IPS-18a (cell line): ENCODE data around the gene TP53I13.

Experiments
- H3K27ac ChIP-seq: one replicate; pipeline ENCODE4 v1.5.1; 2013; ENCODE audit warnings: low read length
- H3K27me3 ChIP-seq: one replicate; pipeline ENCODE4 v1.6.1; 2013; ENCODE audit warnings: mild to moderate bottlenecking, low read length; ENCODE audit not compliant: control insufficient read depth, insufficient read depth
- H3K36me3 ChIP-seq: one replicate; pipeline ENCODE4 v1.6.1; 2013; ENCODE audit warnings: low read depth, low read length; ENCODE audit not compliant: control insufficient read depth
- H3K4me1 ChIP-seq: one replicate; pipeline ENCODE4 v1.6.1; 2013; ENCODE audit warnings: low read depth, low read length; ENCODE audit not compliant: control insufficient read depth
- H3K4me3 ChIP-seq: one replicate; pipeline ENCODE4 v1.5.1; 2013; ENCODE audit warnings: low read length
- H3K9ac ChIP-seq: one replicate; pipeline ENCODE4 v1.6.1; 2013; ENCODE audit warnings: mild to moderate bottlenecking, low read length, moderate library complexity
- H3K9me3 ChIP-seq: one replicate; pipeline ENCODE4 v1.6.1; 2013; ENCODE audit warnings: low read depth, low read length; ENCODE audit not compliant: control insufficient read depth

TP53I13 gene

DNA sequence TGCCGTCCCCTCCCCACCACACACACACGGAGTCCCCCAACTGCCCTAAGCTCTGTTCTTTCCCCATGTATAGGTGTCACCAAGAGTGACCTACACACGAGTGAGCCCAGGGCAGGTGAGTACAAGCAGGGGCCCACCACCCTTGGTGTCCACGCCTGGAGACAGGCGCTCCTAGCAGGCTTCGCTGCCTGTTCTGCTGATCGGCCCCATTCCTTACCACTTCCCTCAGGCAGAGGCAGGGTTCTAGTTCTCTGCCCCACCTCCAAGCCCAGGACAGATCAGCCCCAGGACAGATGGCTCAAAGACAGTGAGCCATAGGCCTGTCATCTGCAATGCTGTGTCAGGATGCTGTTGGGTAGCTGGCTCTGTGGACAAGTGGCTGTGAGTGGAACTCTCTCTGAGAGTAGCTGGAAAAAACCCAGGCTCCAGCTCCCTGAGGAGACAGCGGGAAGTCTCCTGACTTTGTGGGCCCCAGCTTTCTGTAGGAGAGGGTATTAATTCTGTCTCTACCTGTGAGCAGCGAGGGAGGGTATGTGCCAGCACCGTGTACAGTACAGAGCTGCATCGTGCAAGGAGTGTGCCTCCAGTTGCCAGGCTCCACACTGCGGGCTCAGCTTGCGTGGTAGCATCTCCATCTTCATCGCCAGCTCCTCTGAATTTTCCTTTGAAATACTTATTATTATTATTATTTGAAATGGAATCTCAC, 897 bp downstream of the TP53I13 start:
- peak overlapping the region; percentile 78 for H3K4me3 ChIP-seq
- H3K27me3 ChIP-seq = peaks cover 57% of the 10 kb centered on the region
- no peak overlapping the region for H3K27ac ChIP-seq
- peak overlapping the region; percentile 58 for H3K9ac ChIP-seq
- H3K4me1 ChIP-seq = peaks cover 9% of the 10 kb centered on the region
- no peaks in the 10 kb centered on the region for H3K36me3 ChIP-seq
- no peaks in the 10 kb centered on the region for H3K9me3 ChIP-seq

DNA sequence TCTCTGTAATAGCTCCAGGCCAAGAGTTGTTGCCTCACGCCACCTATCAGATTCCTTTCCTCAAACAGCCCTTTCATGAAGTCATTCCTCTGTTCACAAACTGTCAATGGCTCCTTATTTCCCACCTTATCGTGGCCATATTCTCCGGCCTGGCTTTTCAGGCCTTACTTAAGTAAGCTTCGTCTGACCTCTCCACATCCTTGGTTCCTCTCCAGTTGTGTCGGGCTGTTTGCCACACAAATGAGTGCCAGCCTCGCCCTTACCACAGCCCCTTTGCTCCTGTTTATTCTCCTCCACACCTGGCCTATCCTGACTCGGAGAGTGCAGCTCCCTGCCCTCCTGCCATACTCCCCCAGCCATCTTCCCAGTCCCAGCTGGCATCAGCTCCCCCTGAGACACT, 2.0 kb downstream of the TP53I13 start:
- Histone ChIP-seq H3K4me3 (no peak overlapping the region), H3K9me3 (no peaks in the 10 kb centered on the region), H3K4me1 (peaks cover 7% of the 10 kb centered on the region), H3K27me3 (peaks cover 46% of the 10 kb centered on the region), H3K27ac (no peak overlapping the region), H3K9ac (no peak overlapping the region), H3K36me3 (no peaks in the 10 kb centered on the region)

DNA sequence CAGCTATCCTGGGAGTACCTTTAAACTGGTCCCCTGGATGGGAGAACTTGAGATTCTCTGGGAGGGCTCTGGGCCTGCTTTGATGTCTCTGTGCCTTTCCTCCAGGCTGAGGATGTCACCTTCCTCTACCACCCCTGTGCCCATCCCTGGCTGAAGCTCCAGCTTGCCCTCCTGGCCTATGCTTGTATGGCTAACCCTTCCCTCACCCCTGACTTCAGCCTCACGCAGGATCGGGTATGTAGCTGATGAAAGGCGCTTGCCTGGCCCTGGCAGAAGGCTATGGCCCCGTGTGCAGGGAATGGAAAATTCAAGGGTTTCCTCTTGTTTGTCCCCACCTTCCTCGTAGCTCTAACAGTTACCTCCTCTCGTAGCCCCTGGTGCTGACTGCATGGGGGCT, 3.0 kb downstream of the TP53I13 start:
- Histone ChIP-seq H3K27me3 (peaks cover 36% of the 10 kb centered on the region), H3K4me1 (peaks cover 3% of the 10 kb centered on the region), H3K9me3 (no peaks in the 10 kb centered on the region), H3K36me3 (peaks cover 6% of the 10 kb centered on the region), H3K4me3 (no peak overlapping the region), H3K27ac (no peak overlapping the region), H3K9ac (no peak overlapping the region)

DNA sequence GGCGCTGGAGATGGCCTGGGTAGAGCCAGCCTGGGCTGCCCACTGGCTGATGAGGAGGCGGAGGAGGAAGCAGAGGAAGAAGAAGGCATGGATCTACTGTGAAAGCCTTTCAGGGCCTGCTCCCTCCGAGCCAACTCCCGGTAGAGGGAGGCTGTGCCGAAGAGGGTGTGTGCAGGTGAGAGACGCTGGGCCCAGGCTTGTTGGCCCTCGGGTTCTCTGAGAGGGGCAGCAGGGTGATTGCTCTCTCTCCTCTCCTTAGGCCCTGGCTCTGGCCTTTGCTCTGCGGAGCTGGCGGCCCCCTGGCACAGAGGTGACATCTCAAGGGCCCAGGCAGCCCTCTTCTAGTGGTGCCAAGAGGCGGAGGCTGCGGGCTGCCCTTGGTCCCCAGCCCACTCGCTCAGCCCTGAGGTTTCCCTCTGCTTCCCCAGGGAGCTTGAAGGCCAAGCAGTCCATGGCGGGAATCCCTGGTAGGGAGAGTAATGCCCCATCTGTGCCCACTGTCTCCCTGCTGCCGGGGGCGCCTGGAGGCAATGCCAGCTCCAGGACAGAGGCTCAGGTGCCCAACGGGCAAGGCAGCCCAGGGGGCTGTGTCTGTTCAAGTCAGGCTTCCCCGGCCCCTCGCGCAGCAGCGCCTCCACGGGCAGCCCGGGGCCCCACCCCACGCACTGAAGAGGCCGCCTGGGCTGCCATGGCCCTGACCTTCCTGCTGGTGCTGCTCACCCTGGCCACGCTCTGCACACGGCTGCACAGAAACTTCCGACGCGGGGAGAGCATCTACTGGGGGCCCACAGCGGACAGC, 3.6 kb downstream of the TP53I13 start:
- H3K4me3 ChIP-seq = no peak overlapping the region
- H3K36me3 ChIP-seq = peaks cover 9% of the 10 kb centered on the region
- H3K4me1 ChIP-seq = peaks cover 3% of the 10 kb centered on the region
- no peaks in the 10 kb centered on the region for H3K9me3 ChIP-seq
- no peak overlapping the region for H3K27ac ChIP-seq
- H3K27me3 ChIP-seq = peaks cover 31% of the 10 kb centered on the region
- H3K9ac ChIP-seq = no peak overlapping the region

DNA sequence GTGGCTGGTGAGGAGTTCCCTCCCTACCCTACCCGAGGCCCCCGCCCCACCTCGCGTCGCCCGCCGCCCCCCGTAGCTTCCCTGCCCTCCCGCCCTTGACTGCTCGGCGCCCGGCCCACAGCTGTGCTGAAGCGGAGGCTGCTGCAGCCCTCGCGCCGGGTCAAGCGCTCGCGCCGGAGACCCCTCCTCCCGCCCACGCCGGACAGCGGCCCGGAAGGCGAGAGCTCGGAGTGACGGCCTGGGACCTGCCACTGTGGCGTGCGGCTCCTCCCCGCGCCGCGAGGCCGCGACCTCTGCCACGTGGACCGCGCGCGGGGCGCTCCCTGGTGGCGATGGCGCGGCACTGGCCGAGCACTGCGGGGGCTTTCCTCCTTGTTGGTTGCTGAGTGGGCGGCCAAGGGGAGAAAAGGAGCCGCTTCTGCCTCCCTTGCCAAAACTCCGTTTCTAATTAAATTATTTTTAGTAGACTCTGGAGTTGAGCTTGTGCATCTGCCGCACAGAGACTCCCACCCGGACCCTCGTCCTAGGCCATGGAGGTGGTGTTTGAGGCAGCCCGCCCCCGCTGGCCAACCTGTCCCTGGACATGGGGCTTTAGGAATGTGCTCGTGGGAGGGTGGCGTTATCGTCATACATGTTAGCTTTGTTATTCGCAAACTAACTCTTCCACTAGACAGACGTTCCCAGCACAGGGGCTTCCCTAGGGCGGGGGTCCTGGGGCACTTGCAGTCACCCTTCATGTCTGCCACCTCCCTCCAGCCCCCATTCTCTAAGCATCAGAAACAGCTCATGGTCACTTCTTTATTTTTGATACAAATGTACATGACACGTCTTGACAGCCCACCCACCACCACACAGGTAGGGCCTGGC, 4.4 kb downstream of the TP53I13 start:
- no peak overlapping the region for H3K9ac ChIP-seq
- peaks cover 3% of the 10 kb centered on the region for H3K4me1 ChIP-seq
- peaks cover 23% of the 10 kb centered on the region for H3K27me3 ChIP-seq
- H3K27ac ChIP-seq = no peak overlapping the region
- peaks cover 18% of the 10 kb centered on the region for H3K36me3 ChIP-seq
- H3K4me3 ChIP-seq = no peak overlapping the region
- no peaks in the 10 kb centered on the region for H3K9me3 ChIP-seq

DNA sequence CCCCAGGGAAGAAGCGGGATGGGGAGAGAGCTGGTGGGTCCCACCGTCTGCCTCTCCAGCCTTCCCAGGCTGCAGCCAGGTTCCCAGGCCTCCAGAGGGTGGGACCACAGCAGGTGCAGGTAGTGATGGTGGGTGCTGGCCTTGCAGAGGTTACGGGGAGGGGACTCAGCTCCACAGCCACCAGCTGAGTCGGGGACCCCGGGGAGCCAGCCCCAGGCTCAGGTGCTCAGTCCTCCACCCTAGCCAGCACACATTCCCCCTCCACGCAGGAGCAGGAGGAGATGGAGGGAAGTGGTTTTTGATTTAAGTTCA, 5.0 kb downstream of the TP53I13 start:
- H3K4me1 ChIP-seq = peaks cover 3% of the 10 kb centered on the region
- no peaks in the 10 kb centered on the region for H3K9me3 ChIP-seq
- no peak overlapping the region for H3K9ac ChIP-seq
- H3K4me3 ChIP-seq = no peak overlapping the region
- H3K27me3 ChIP-seq = peaks cover 19% of the 10 kb centered on the region
- no peak overlapping the region for H3K27ac ChIP-seq
- peaks cover 18% of the 10 kb centered on the region for H3K36me3 ChIP-seq

DNA sequence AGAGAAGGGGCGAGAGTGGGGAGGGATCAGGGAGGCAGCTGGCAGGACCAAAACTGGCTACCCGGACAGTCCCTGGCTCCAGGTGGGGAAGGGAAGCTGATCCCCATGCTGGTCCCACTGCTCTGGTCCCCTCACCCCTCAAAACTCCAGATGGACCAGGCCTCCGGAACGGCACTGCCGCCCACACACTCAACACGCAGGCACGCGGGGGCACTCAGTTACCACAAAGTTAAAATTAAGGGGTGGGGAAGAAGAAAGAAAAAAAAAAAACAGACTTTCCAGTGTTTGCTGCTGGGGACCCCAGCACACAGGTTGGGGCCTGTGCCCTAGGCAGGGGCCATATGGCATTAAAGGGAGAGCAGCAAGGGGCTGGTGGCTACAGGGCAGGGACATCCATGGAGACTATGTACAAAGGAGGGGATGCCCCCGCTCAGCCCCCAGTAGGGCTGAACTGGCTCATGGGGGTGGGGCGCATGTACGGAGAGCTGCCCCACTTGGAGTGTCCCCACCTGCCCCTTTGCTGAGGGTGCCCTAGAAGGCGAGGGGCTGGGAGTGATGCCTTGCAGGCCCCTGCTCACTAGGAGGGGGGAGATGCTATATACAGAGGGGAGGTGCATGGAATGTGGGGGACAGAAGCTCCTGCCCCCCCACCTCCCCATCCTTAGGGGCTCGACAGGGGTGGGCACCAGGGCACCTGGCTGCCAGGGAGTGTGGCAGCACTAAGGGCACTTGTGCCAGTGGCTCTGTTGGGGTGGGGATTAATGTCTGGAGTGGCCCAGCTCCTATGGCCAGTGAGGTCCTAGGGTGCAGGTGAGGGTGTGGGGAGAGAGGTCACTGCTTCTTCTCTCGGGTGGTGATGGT, 5.6 kb downstream of the TP53I13 start:
- Histone ChIP-seq H3K36me3 (peaks cover 20% of the 10 kb centered on the region), H3K27me3 (peaks cover 18% of the 10 kb centered on the region), H3K27ac (no peak overlapping the region), H3K4me3 (no peak overlapping the region), H3K9ac (no peak overlapping the region), H3K9me3 (no peaks in the 10 kb centered on the region), H3K4me1 (peaks cover 3% of the 10 kb centered on the region)

DNA sequence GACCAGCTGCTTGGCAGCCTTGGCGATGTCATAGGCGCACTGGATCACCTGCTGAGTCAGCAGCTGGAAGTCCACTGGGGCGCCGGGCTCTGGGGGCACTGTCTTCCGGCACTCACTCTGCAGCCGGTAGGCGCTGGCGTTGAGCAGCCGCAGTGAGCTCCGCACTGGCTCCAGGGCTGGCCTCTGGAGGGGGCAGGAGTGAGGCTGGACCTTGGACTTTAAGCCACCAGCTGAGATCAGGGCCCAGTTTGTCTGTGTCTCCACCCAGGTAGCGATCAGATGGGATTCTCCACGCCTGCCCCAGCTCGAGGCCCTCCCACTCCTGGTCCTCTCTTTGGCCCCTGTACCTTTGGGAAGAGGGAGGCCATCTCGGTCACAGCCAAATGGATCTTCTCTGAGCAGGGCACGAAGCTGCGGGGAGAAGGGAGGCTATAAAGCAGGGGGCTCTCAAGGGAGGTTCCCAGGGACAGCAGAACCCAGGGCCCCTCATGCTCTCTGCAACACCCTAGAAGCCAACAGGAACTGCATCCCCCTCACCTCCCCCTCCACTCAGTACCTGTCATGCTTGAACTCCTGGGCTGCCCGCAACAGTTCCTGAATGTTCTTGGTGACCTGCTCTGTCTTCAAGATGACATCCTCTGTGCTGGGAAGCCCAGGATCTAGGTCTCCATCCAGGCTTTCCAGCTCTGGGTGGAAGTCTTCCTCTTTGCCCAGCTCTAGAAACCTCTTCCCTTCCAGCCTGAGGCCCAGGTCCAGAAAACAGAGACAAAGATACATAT, 6.4 kb downstream of the TP53I13 start:
- Histone ChIP-seq H3K4me3 (no peak overlapping the region), H3K9ac (no peak overlapping the region), H3K9me3 (no peaks in the 10 kb centered on the region), H3K27ac (no peak overlapping the region), H3K4me1 (no peaks in the 10 kb centered on the region), H3K27me3 (peaks cover 11% of the 10 kb centered on the region), H3K36me3 (peaks cover 22% of the 10 kb centered on the region)

DNA sequence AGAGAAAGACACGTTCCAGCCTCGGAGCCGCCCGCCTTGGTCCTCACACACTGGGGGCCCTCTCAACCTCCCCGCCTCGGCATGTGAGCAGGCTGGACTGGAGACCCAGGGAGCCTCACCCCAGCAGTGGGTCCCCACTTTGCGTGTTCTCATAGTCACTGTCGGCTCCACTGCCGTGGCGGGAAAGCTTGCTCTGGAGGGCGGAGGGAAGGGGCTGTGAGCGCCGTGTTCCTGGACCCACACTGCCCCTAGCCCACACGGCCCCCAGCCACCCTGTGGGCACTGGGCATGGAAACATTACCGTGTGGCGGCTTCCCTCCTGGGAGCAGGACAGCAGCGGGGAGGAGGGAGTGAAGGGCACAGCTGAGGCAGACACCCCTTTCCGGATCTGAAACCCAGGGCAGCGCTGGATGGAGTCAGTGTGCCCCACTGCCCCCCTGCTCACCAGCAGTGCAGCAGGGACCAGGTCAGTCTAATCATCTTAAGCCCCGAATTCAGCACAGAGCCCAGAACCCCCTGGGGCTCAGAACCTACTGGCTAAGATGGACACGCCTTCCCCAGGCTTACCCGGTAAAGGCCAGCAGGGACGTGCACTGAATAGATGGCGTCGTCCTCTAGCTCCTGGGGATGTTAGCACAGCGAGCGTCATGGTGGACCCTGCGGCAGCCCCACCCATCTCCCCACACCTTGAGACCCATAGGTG, 7.2 kb downstream of the TP53I13 start:
- Histone ChIP-seq H3K4me1 (no peaks in the 10 kb centered on the region), H3K9ac (no peak overlapping the region), H3K27ac (no peak overlapping the region), H3K27me3 (peaks cover 11% of the 10 kb centered on the region), H3K36me3 (peaks cover 22% of the 10 kb centered on the region), H3K4me3 (no peak overlapping the region), H3K9me3 (no peaks in the 10 kb centered on the region)
